Retina (tissue), 1 donor: ENCODE results near the gene SPDEF.
A peak's percentile ranks its signal among the peaks of the same experiment; 100 is the strongest.

Experiments used
- DNase-seq: peaks from one replicate; pipeline ENCODE4 v3.0.0-alpha.2; 2016

SPDEF gene

DNA sequence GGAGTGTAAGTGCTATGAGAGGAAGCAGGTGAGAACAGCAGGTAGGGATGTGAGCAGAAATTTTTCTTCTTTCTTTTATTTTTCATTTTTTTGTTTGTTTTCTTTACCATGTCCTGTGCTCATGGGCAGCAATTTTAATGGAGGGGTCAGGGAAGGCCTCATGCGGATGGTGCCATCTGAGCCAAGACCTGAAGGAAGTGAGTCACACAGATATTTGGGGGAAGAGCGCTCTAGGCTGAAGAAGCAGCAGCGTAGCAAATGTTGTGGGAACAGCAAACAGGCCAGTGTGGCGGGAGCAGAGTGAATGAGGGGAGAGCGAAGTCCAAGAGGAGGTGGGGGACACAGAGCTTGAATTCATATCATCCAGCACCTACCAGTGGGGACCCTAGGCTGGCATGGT, 12.7 kb downstream of the SPDEF start:
- no peak for DNase-seq

DNA sequence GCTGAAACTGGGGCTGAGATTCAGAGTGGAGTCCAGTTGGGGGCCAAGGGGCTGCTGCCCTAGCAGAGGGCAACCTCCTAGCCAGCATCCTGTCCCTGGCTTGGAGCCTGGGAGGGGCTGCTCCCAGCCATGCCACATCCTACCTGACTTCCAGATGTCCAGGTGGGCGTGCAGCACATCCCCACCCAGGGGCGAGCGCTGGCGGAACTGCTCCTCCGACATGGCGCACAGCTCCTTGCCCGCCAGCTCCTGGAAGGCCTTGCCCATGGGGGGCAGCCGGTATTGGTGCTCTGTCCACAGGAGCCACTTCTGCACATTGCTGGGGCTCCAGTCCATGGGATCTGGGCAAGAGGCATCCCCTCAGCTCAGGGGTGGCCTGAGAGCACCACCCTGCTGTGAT, 15.3 kb downstream of the SPDEF start:
- no peak for DNase-seq

GRCh38 chr6:34540222-34540621, 15.9 kb downstream of the SPDEF start:
- DNase-seq = no peak

GRCh38 chr6:34539181-34539580, 16.9 kb downstream of the SPDEF start:
- DNase-seq = no peak

- DNase-seq = no peak
These were observed 17.5 kb downstream of the SPDEF start for GRCh38 chr6:34538581-34538980.

DNA sequence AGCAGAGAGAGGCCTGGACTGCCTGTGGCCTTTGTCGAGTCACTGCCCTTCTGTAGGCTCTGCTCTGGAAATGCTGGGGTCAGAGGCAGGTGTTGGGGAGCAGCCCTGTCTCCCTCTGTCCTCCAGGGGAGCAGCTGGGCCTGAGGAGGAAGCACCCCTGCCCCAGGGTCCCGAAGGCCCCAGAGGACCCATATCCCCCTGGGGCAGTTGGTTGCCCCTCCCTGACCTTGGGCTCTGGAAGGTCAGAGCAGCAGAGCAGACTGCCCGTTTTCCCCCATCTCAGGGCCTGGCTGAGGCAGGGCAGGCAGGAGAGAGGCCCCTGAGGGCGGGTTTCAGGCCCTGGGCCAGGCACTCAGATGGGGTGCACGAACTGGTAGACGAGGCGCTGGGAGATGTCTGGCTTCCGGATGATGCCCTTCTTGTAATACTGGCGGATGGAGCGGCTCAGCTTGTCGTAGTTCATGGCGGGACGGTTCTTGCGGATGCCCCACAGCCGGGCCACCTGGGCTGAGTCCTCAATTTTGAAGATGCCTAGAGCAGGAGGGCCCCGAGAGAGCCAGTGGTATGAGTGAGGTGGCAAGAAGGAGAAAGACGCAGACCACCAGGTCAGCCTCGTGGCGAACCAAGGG, 18.1 kb downstream of the SPDEF start:
- no peak for DNase-seq

DNA sequence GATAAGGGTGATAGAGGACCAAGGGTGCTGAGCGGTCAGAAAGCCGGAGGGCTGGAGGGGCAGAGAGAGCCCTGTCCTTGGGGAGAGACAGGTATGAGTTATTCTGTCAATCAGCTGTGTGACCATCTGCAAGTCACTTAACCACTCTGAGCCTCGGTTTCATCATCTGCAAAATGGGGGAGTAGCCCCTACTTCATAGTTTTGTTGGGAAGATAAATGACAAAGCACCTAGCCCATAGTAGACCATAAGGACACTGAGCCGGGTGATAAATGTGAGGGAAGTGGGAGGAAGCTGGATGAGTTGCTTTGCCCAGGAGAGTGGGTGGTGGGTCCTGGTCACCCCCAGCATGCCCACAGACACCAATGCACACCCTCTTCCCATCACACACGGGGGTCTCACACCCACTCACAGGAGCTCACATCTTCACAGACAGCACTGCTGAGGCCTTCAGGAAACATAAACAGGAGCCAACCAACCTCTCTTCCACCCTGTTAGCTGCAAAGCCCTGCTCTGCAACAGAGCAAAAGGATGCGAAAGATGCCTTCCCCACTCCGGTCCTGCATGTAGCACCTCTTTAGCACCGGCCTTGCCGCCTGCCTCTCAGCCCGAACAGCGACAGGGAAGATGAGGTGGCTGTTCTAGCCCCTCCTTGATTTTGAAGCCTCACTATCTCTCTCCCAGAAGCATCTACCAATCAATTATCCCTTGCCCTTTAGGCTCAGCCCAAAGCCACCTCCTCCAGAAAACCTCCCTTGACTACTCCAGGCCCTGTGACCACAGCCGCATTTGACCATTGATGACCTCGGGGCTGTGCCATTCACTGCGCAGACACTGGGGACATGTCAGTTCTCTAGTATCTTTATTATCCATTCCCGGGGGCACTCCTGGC, 18.9 kb downstream of the SPDEF start:
- no peak for DNase-seq

DNA sequence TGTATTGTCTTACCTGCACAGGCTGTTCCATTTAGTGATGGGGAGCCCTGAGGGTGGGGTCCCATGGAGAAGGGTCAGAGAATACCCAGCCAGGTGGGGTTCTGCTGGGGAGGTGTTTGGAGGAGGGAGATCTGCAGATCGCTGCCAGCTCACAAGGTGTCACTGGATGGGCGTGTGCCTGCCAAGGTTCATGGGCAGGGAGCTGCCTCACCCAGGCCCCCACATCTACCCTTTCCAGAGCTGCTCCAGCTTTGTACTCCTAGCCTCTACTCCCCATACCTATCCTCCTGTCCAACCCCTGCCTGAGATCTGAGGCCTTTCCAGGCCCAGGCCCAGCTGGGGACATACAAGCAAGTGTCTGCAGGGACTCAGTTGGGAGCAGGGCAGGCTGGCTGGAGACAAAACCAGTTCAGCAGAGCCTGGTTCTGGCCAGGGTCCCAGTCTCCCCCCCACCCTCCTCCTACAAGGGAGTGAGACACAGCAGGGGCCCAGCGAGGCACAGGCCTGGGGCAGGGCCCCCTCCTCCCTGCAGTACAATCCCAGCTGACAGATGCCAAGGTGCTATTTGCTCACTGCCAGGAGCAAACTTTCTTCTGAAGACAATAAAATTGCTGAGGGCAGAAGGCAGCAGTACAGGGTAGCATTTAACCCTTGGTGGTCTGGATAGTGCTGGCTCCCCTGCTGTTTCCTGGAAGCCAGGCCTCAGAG, 19.7 kb downstream of the SPDEF start:
- no peak for DNase-seq

DNA sequence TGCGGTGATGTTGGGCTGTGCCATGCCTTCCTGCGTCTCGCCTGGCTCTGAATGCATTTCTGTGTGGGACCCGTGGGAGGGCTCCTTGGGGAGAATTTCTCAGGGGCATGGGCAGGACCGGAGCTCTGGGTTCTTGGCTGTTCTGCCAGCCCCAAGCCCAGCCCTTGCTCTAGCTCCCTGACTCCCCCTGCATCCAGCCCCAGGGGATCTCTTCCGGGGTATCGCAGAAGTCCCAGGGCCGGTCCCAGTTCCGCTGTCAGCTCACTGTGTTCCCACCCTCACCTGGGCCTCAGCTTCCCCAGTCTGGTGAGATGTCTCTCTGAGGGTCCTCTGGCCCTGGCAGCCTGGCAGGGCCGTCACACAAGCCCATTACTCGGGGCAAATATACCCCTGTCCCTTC, 20.5 kb downstream of the SPDEF start:
- no peak for DNase-seq

GRCh38 chr6:34535199-34535598, 20.9 kb downstream of the SPDEF start:
- no peak for DNase-seq

DNA sequence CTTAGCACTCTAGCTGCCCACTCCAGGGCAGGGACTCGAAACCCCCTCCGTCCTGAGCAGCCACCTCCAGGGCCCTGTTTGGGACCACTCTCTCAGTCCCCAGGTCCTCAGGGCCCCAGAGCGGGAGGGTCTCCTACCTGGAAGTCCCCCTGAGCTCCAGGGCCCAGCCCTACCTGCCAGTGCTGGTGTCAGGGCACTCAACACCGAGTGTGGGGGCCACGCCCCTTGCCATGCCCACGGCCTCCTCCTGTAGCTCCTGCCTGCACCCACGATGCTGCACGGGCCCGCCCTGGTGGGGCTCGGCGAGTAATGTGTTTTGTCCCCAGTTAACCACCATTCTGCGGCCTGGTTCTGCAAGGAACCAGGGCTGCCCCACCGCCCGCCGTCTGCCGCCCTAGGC, 21.5 kb downstream of the SPDEF start:
- DNase-seq = no peak

- no peak for DNase-seq
These were observed 22.0 kb downstream of the SPDEF start for GRCh38 chr6:34534146-34534545.

DNA sequence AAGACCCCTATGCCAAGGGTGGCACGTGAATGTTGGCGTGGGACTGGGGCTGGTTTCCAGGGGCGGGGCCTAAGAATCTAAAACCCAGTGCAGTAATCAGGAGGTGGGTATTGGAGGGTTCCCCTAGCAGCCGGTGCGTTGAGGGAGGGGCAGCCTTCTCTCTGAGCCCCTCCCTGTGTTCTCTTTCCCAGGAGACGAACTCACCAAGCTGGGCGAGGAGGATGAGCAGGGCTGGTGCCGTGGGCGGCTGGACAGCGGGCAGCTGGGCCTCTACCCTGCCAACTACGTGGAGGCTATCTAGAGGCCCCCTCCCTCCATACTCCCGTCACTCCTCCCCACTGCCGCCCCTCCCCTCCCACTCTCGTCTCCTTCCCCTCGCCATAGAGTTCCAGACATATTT, 23.9 kb downstream of the SPDEF start:
- no peak for DNase-seq

- peak; percentile 69 for DNase-seq
These were observed 24.4 kb downstream of the SPDEF start for GRCh38 chr6:34531580-34532201.

DNA sequence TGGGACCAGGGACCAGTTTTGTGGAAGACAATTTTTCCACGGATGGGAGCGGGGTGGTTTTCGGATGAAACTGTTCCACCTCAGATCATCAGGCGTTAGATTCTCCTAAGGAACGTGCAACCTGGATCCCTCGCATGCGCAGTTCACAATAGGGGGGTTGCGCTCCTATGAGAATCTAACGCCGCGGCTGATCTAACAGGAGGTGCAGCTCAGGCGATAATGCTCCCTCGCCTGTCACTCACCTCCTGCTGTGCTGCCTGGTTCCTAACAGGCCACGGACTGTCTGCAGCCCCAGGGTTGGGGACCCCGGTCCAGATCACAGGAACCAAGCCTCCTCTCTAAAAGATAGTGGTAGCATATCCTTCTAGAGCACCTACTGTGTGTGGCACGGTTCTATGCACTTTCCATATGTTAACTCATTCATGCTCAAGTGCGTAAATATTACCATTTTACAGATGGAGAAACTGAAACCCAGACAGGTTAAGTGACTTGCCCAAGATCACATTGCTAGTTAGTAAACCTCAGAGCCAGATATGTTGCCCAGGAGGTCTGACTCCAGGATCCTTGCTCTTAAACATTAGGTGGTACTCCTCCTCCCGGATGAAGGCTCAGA, 25.3 kb downstream of the SPDEF start:
- no peak for DNase-seq

DNA sequence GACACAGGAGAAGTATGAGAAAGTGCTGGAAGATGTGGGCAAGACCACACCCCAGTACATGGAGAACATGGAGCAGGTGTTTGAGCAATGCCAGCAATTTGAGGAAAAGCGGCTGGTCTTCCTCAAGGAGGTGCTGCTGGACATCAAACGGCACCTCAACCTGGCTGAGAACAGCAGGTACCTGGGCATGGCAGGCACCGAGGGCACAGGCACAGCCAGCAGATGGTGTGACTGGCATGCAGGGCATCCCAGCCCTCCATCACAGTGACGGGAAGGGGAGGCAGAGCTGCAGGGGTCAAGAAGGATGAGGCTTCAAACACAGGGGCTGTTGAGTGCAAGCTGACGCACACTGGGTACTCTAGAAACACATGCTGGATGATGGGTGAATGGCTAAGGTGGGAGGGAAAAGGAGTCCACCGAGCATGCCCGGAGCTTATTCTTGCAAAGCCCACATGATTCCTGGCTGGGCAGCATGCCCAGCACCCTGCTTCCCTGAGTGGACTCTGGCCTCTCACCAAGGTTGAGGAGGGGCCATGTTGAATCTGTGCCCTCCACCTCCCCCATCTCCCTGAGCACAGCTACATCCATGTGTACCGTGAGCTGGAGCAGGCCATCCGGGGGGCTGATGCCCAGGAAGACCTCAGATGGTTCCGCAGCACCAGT, 26.3 kb downstream of the SPDEF start:
- DNase-seq = no peak

GRCh38 chr6:34528996-34529664, 27.0 kb downstream of the SPDEF start:
- no peak for DNase-seq

DNA sequence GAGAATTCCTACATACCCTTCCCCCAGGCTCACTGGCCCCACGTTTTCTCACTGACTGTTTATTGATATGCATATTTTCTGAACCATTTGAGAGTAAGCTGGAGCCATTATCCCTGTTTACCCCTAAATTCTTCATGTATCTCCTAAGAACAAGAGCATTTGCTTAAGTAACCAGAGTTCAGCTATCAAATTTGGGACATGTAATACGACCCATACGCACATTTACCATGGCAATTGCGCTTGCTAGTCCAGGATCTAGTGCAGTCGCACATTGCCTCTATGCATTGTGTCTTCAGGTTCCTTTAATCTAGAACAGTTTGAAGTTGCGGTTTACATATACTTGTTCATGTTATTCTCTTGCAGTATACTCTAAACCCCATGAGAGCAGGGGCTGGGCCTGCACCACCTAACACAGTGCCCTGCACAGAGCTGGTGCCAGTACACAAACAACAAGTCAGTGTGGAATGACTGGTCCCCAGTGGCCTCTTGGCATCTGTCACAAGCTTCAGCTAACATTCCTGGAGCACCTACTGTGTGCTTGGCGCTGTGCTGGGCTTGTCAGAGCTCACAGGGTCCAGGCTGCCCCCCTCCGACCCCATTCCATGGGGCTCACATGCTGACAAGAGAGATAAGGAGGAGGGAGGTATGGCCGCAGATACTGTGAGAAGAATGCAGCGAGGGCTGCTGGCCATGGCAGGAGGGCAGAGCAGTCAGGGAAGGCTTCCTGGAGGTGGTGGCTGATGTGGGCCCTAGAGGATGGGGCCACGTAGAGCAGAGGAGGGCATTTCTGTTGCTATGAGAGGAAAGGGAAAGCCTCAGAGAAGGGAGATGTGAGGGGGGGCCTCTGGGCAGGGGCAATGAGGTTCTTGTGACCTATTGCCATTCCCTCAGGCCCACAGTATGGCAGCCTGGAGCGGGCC, 28.1 kb downstream of the SPDEF start:
- no peak for DNase-seq

DNA sequence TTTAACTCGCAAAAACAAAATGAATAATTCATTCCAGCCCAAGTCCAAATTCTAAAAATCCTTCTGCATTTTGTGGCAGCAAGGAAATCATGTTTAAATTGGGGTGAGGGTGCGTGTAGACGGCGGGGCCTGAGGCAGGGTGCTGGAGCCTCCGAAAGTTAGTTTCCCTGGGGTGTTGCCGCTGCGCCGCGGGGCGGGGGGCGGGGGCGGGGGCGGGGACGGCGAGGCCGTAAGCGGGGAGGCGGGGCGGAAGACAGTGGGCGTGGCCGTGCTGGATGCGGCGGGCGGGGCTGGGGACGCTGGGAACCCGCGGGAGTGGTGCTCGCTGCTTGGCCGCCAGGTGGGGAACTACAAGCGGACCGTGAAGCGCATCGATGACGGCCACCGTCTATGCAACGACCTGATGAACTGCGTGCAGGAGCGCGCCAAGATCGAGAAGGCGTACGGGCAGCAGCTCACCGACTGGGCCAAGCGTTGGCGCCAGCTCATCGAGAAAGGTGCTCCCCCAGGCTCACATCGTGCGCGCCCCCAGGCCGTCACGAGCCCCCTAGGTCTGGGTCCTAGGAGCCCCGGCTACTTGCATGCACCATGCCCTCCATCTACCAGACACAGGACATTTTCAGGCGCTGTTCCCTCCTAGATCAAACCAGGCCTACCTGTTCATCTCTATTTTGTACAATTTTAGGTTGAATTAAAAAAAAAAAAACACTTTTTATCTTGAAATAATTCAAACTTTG, 29.0 kb downstream of the SPDEF start:
- peak; percentile 91 for DNase-seq
